Stimulated activated CD8-positive, alpha-beta memory T cell treated with anti-CD3 and anti-CD28 coated beads, Interleukin-7, amount 100 ng/mL, for 24 hours (primary cell): ENCODE data around the gene EPS15.
"Not testable (repeated sequence)": the region's sequence is repeated elsewhere in the genome, so short reads cannot be mapped to it uniquely, and the experiment has no call there.

Experiments used
- DNase-seq: peaks from one replicate; pipeline ENCODE4 v3.0.0-alpha.2; 2020; ENCODE audit warnings: low read depth

EPS15 gene

DNA sequence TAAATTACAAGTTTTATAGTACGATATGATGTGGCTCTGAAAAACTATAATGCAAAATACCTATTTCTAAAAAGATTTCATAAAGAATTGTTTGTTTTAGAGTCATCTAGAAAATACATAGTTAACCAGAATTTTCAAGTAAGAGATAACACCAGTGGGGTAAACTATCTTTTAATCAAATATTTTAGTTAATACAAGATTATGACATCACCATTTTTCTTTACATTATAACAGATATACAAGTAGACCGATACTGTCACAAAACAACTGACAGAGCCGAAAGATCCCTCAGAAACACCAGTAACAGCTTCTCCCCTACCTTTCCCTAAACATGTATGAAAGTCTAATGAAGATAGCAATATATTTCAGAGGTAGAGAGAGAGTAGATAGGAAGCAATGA lies 54.2 kb downstream of the EPS15 start:
- DNase-seq, result no peak

GRCh38 chr1:51463561-51463960 lies 55.5 kb downstream of the EPS15 start:
- no peak for DNase-seq

- not testable (repeated sequence) for DNase-seq
Observed at GRCh38 chr1:51462289-51462688, 56.8 kb downstream of the EPS15 start.

DNA sequence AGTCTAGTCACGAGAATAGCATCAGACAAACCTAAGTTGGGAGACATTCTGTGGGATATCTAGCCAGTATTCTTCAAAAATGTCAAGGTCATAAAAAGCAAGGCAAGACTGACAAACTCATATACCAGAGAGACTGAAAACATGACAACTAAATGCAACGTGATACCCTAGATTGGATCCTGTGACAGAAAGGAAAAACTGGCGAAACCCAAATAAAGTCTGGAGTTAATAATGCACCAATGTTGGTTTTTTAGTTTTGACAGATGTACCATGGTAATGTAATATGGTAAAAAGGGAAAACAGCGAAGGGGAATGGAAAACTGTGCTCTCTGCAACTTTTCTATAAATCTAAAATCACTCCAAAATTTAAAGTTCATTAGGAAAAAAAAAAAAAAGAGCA lies 64.5 kb downstream of the EPS15 start:
- no peak for DNase-seq

GRCh38 chr1:51453010-51453409 lies 66.1 kb downstream of the EPS15 start:
- DNase-seq, result no peak

DNA sequence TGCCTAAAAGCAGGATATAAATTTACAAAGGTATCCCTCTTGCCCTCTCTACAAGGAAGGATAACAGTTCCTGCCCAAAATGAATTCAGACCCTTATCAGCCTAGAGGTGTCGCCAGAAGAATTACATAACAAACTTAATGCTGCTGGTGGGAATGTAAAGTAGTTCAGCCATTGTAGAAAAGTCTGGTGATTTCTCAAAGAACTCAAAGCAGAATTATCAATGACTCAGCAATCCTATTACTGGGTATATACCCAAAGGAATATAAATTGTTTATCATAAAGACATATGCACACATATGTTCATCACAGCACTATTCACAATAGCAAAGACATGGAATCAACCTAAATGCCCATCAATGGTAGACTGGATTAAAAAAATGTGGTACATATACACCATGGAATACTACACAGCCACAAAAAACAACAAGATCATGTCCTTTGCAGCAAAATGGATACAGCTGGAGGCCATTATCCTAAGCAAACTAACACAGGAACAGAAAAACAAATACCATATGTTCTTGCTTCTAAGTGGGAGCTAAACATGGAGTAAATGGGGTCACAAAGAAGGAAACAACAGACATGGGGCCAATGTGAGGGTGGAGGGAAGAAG lies 70.1 kb downstream of the EPS15 start:
- DNase-seq, result not testable (repeated sequence)

DNA sequence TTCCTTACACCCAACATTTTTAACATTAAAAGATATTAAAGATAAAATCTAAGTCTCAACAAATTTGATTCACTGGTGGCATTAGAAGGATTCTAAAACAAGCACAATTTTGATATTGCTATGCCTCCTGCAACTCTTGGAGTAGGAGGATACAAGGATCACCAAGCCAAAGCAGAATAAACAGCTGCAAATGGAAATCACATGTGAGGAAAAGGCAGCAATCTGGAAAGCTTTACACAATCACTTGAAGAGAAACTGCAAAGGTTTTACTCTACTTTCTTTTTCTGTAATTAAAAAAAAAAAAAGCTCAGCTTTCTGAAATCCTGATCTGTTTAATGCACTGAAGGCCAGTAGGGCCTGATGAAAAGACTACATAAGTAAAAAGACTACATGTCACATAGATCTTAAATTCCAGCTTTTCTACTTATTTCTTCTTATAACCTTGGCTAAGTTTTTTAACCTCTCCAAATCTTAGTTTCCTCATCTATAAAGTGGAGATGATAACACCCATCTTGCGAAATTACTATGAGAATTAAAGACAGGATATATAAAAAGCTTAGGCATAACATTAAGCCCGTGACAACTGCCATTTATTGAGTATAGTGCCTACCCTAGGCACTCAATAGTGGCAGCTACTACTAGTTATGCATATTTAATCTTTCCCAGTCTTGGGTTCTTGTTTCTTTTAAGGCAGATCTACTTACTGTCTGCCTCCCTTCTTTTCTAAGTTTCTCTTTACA lies 73.5 kb downstream of the EPS15 start:
- no peak for DNase-seq

DNA sequence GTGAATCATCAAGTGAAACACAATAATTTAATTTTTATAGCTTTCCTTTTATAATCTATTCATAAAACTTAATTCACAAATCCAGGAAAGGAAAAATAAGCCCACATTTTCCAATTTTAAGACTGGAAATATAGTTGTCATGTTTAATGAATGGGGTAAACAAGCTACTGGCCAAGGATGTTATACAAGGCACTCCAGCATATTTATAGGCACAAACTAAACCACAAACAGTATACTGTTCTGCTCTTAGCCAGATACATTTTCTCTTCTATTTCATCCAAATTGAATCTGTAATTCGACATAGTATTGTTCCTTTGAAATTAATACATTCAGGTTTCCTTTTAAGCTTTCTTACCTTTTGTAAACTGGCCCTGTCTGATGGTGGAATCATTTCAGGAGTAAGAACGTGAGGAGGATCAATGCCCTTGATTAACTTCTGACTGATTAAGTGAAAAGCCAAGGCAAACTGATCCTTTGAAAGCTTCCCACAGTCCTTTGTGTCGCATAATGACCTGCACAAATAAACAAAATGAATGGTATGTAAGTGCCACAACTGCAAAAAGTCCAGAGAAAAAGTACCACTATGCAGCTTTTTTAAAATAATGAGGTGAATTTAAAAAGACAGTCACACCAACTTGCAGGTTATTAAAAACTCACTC lies 74.4 kb downstream of the EPS15 start:
- no peak for DNase-seq

- DNase-seq, result no peak
Observed at GRCh38 chr1:51444096-51444495, 75.0 kb downstream of the EPS15 start.

- no peak for DNase-seq
Observed at GRCh38 chr1:51443555-51443954, 75.5 kb downstream of the EPS15 start.

DNA sequence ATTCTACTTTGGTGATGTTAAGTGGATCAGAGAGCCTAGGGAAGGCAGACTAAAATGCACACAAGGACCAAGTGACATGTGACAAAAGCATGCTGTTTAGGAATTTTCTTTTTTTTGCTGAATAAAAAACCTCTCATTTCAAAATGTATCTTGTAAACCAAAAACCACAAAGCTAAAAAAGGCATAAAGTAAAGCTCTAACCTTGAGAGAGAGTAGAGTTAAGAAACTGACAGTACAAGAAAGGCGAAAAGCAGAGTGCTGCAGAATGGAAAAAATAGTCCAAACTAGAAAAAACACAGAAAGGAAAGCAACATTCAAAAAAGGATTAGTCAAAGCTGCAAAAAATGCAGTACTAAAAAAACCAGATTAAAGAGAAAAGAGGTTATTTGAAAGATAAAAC lies 76.5 kb downstream of the EPS15 start:
- DNase-seq, result no peak

DNA sequence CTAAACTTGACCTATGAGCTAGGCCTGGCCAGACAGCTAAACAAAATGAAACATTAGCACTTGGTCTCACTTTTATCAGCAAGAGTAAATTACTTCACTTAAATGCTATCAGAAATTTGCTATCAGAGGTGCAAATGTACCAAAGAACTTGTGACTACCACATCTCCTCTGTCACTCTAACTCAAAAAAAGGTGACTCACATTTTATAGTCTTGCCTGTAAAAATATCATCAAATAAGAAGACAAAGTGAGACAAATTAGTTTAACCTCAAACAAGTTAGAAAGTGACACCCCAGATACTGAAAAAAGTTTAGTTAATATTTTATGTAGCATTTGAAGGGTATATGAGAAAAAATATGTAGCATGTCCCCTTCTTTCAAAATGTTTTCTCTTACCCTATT lies 76.9 kb downstream of the EPS15 start:
- DNase-seq, result no peak

DNA sequence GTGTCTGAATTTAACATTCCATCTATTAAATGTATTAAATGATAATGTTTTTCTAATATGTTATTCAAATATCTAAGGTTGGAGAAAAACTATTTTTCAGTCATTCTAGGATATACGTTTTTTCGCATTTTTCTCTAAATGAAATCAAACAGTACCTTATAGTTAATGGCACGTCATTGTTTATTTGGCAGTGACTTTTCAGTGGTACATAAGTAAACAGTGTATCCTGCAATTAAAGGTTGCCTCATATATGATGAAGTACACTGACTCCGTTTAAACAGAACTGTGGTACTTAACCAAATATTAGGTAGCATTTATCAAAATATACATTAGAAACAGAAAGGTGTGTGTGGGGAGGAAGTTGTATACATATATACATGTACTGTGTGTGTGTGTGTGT lies 79.2 kb downstream of the EPS15 start:
- no peak for DNase-seq

- DNase-seq, result no peak
Observed at GRCh38 chr1:51439053-51439452, 80.0 kb downstream of the EPS15 start.

DNA sequence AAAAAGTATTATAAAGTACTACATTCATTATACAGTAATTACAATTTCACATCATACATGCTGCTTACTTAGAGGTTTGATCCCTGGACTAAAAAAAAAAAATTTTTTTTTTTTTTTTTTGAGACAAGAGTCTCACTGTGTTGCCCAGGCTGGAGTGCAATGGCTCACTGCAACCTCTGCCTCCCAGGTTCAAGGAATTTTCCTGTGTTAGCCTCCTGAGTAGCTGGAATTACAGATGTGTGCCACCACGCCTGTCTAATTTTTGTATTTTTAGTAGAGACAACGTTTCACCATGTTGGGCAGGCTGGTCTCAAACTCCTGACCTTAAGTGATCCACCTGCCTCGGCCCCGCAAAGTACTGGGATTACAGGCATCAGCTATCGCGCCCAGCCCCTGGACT lies 81.7 kb downstream of the EPS15 start:
- not testable (repeated sequence) for DNase-seq

DNA sequence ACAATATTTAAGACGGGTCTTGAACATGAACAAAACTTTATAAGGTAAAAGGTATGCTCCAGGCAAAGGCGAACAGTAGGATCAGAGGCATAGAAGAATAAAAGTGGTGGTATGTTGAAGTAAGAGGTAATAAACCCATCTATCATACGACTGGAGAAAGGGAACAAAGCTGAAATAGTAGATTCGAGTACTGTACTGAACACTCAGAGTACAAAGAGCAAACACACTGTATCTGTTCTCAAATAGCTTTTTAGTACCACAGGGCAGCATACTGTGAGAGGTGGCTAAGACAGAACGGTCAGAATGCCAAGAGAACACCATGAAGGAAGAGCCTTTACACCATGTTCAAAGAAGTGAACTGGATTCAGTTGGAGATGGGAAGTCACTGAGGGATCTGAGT lies 83.2 kb downstream of the EPS15 start:
- no peak for DNase-seq

- DNase-seq, result no peak
Observed at GRCh38 chr1:51433972-51434510, 85.0 kb downstream of the EPS15 start.

- no peak for DNase-seq
Observed at GRCh38 chr1:51433269-51433971, 85.6 kb downstream of the EPS15 start.

- no peak for DNase-seq
Observed at GRCh38 chr1:51432146-51432545, 86.9 kb downstream of the EPS15 start.

DNA sequence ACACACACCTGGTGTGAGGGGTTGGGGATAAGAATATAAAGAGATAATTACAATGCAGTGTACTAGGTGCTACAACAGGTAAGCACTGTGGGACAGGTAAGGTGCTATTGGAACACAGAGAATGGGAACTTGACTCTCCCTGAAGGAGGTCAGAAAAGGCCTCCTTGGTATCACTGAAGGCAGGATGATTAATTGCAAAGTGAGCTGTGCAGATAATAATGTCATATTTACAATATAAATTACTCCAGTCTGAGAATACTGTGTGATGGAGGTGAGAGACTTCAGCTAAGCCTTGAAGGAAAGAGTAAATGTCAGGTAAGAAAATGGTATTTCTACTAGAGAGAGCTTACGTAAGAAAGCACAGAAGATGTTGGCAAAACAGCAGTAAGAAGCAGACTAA lies 91.6 kb downstream of the EPS15 start:
- no peak for DNase-seq

GRCh38 chr1:51425955-51426354 lies 93.1 kb downstream of the EPS15 start:
- no peak for DNase-seq

- no peak for DNase-seq
Observed at GRCh38 chr1:51425273-51425672, 93.8 kb downstream of the EPS15 start.
